Measurements from ENCODE around the gene EFNB1. TPM values are rescaled to one million over a fixed set of nuclear protein-coding genes. Genes with fewer than 3 reads are reported as not detected.
A peak's percentile ranks its signal among the peaks of the same experiment; 100 is the strongest.
"Not testable (repeated sequence)": the region's sequence is repeated elsewhere in the genome, so short reads cannot be mapped to it uniquely, and the experiment has no call there.

Gene EFNB1
- total RNA-seq, 1 donor from 2014 or later: 17.2 TPM

DNA sequence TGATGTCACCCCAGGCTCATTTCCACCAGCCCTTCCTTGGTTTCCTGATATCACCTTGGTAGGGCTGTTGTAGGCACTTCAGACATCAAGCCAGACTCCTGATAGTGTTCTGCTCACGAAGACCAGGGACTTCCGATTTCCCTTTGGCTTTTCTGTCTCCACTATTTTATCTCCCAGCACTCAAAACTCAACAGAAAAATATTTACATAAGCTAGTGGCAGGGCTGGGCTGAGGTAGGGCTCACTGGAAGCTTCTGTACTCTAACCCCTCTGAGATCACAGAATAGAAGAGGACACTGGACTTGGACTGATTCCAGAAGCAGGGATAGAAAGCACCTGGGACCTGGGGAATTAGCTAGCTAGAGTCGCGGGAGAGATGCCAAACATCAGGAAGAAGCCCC is 34.4 kb upstream of the EFNB1 start:
- TF ChIP-seq, protein P1, sequence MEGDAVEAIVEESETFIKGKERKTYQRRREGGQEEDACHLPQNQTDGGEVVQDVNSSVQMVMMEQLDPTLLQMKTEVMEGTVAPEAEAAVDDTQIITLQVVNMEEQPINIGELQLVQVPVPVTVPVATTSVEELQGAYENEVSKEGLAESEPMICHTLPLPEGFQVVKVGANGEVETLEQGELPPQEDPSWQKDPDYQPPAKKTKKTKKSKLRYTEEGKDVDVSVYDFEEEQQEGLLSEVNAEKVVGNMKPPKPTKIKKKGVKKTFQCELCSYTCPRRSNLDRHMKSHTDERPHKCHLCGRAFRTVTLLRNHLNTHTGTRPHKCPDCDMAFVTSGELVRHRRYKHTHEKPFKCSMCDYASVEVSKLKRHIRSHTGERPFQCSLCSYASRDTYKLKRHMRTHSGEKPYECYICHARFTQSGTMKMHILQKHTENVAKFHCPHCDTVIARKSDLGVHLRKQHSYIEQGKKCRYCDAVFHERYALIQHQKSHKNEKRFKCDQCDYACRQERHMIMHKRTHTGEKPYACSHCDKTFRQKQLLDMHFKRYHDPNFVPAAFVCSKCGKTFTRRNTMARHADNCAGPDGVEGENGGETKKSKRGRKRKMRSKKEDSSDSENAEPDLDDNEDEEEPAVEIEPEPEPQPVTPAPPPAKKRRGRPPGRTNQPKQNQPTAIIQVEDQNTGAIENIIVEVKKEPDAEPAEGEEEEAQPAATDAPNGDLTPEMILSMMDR (IDR thresholded peaks at IDR 0.05): no peak
- no peaks in the 10 kb centered on the region for H3K4me1 Mint-ChIP-seq (ENCODE audit: unreplicated experiment)
- no peaks in the 10 kb centered on the region for H3K36me3 Mint-ChIP-seq (ENCODE audit: unreplicated experiment)
- DNase-seq (ENCODE audit: extremely low spot score, unreplicated experiment): no peak
- peaks cover 8% of the 10 kb centered on the region for H3K27me3 Mint-ChIP-seq (ENCODE audit: unreplicated experiment)
- H3K27ac Mint-ChIP-seq (ENCODE audit: unreplicated experiment): no peak overlapping the region
- H3K4me3 Mint-ChIP-seq (ENCODE audit: unreplicated experiment): no peak overlapping the region
- H3K9me3 Mint-ChIP-seq (ENCODE audit: unreplicated experiment): peaks cover 21% of the 10 kb centered on the region

DNA sequence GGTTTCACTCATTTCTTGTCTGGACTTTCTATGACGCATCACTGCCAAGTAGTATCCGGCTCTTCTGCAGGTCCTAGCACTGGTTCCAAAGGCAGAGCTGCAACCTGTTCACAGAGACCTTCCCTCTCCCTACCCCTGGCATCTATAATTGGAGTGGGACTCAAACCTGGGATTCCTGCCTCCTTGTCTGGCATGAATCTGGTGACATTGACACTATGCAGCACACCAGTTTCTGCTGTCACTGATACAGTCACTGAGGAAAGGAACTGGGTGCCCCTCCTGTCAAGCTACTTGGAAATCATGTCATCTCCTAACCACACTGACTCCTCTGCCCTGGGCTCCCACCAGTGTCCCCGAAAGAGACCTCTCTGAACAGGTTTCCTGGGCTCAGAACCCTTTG is 33.1 kb upstream of the EFNB1 start:
- H3K27me3 Mint-ChIP-seq (ENCODE audit: unreplicated experiment): peaks cover 8% of the 10 kb centered on the region
- no peak overlapping the region for H3K4me3 Mint-ChIP-seq (ENCODE audit: unreplicated experiment)
- peaks cover 33% of the 10 kb centered on the region for H3K9me3 Mint-ChIP-seq (ENCODE audit: unreplicated experiment)
- no peaks in the 10 kb centered on the region for H3K36me3 Mint-ChIP-seq (ENCODE audit: unreplicated experiment)
- no peak overlapping the region for H3K27ac Mint-ChIP-seq (ENCODE audit: unreplicated experiment)
- DNase-seq (ENCODE audit: extremely low spot score, unreplicated experiment): no peak
- TF ChIP-seq, protein P1 (IDR thresholded peaks at IDR 0.05): no peak
- no peaks in the 10 kb centered on the region for H3K4me1 Mint-ChIP-seq (ENCODE audit: unreplicated experiment)

DNA sequence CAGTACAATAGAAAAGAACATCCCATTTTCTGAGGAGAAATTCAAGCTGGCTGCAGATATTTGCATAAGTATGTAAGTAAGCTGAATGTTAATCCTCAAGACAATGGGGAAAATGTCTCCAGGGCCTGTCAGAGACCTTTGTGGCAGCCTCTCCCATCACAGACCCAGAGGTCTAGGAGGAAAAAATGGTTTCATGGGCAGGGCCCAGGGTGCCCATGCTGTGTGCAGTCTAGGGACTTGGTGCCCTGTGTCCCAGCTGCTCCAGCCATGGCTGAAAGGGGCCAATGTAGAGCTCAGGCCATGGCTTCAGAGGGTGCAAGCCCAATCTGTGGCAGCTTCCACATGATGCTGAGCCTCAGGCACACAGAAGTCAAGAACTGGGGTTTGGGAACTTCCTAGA is 30.4 kb upstream of the EFNB1 start:
- not testable (repeated sequence) for H3K27ac Mint-ChIP-seq (ENCODE audit: unreplicated experiment); H3K4me1 Mint-ChIP-seq (ENCODE audit: unreplicated experiment); H3K4me3 Mint-ChIP-seq (ENCODE audit: unreplicated experiment); H3K36me3 Mint-ChIP-seq (ENCODE audit: unreplicated experiment); H3K27me3 Mint-ChIP-seq (ENCODE audit: unreplicated experiment); DNase-seq (ENCODE audit: extremely low spot score, unreplicated experiment)
- H3K9me3 Mint-ChIP-seq (ENCODE audit: unreplicated experiment): peaks cover 28% of the 10 kb centered on the region

DNA sequence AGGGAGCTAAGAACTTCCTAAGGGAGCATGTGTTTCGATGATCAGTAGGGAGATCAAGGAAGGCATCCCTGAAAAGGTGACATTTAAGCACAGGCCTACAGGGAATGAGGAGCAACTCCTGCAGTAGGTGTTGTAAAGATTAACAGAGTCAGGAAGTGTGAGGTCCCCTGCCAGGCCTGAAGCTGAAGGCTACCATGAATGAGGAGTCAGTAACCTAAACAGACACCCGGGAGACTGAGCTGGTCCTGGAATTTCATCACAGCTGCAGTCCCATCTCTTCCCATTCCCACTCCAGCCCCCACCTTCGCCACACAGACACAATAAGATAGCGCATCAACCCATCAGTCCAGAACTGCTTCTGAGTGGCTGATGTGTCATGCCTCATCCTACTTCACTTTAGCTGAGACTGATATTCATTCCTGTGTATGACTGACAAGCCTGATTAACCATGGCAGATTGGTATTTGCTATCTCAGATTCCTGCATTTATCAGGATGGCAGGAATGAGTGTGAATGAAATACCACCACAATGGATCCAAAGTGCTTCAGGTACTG is 27.0 kb upstream of the EFNB1 start:
- Mint-ChIP-seq H3K4me3 (ENCODE audit: unreplicated experiment) (no peak overlapping the region), H3K9me3 (ENCODE audit: unreplicated experiment) (peaks cover 28% of the 10 kb centered on the region), H3K27me3 (ENCODE audit: unreplicated experiment) (peaks cover 3% of the 10 kb centered on the region), H3K4me1 (ENCODE audit: unreplicated experiment) (no peaks in the 10 kb centered on the region), H3K36me3 (ENCODE audit: unreplicated experiment) (no peaks in the 10 kb centered on the region), H3K27ac (ENCODE audit: unreplicated experiment) (no peak overlapping the region)
- TF ChIP-seq, protein P1 (IDR thresholded peaks at IDR 0.05): no peak
- DNase-seq (ENCODE audit: extremely low spot score, unreplicated experiment): no peak

DNA sequence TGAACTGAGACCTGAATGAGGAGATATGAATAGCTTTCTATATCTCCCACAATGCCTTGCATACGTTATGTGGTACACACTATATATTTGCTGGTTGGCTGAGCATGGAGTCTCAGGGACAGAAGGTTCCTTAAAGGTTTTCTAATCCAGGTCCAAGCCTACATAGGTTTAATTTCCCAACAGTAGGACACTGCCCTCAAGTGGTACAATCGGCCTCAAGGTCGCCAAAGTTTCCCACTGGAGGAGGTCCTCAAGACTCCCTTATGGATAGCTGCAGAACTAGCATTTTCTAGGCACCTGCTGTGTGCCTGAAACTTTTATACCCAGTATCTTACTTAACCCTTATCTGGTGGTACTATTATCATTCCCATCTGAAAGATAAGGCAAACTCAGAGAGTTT is 21.0 kb upstream of the EFNB1 start:
- no peak for DNase-seq (ENCODE audit: extremely low spot score, unreplicated experiment)
- no peaks in the 10 kb centered on the region for H3K4me1 Mint-ChIP-seq (ENCODE audit: unreplicated experiment)
- H3K36me3 Mint-ChIP-seq (ENCODE audit: unreplicated experiment): no peaks in the 10 kb centered on the region

More for the DNA sequence above, 21.0 kb upstream of the EFNB1 start:
- Mint-ChIP-seq H3K4me3 (ENCODE audit: unreplicated experiment) (no peak overlapping the region), H3K27ac (ENCODE audit: unreplicated experiment) (no peak overlapping the region), H3K27me3 (ENCODE audit: unreplicated experiment) (peaks cover 7% of the 10 kb centered on the region), H3K9me3 (ENCODE audit: unreplicated experiment) (peaks cover 10% of the 10 kb centered on the region)
- TF ChIP-seq, protein P1 (IDR thresholded peaks at IDR 0.05): peak; percentile 47

Data from osteocyte (in vitro differentiated cells).